HEK293 (cell line): ENCODE data around the gene ITGA2.

Experiments
- CTCF ChIA-PET: fragments of 350-600 bp; formaldehyde crosslinking; extraction: SDS; loops from one replicate; lab custom pipeline; 2021; ENCODE audit warnings: antibody characterized with exemption; lab: Yijun Ruan, JAX
- POLR2A ChIA-PET: fragments of 300-600 bp; formaldehyde crosslinking; extraction: SDS; loops from one replicate; lab custom pipeline; 2020; ENCODE audit warnings: antibody characterized with exemption, inconsistent platforms; lab: Yijun Ruan, JAX
- H3K27ac ChIP-seq: fragments of 200-500 bp; sonication (Bioruptor generic); 2 replicates; pipeline ENCODE4 v1.5.1; 2014; ENCODE audit warnings: low read depth, low read length, control low read depth, inconsistent platforms; ENCODE audit errors: extremely low read depth
- H3K36me3 ChIP-seq, 2 experiments: fragments of 200-500 bp in 1 of 2; sonication (Bioruptor generic) in 1 of 2; 1 replicate in 1 of 2; 2 replicates in 1 of 2; pipeline ENCODE4 v1.5.1; 2014 to 2017; ENCODE audit warnings: inconsistent platforms in 2 of 2, low read length in 2 of 2; ENCODE audit not compliant: control insufficient read depth in 2 of 2, insufficient read depth in 1 of 2
- H3K4me1 ChIP-seq: fragments of 200-500 bp; sonication (Bioruptor generic); 2 replicates; pipeline ENCODE4 v1.5.1; 2014; ENCODE audit warnings: mild to moderate bottlenecking, low read length, inconsistent platforms; ENCODE audit not compliant: control insufficient read depth, insufficient read depth
- H3K4me3 ChIP-seq: 2 replicates; pipeline ENCODE4 v1.5.1; 2011; ENCODE audit warnings: low read depth, mild to moderate bottlenecking, control low read depth, low read length, moderate library complexity
- H3K9me3 ChIP-seq: fragments of 200-500 bp; sonication (Bioruptor generic); 2 replicates; pipeline ENCODE4 v1.5.1; 2014; ENCODE audit warnings: low read depth, low read length, inconsistent platforms; ENCODE audit not compliant: control insufficient read depth, insufficient read depth
- HOXC10 ChIP-seq: sonication (generic); formaldehyde crosslinking; IDR thresholded peaks from 2 replicates; pipeline ENCODE4 v1.8.1; 2023; ENCODE audit warnings: mild to moderate bottlenecking, missing genetic modification reagents
- KLF9 ChIP-seq: fragments of 450-650 bp; formaldehyde crosslinking; IDR thresholded peaks from 2 replicates; pipeline ENCODE4 v1.5.1; 2016; ENCODE audit warnings: missing biosample characterization, missing genetic modification characterization, low read depth
- MZF1 ChIP-seq: fragments of 450-650 bp; formaldehyde crosslinking; IDR thresholded peaks from 2 replicates; pipeline ENCODE4 v1.5.1; 2017; ENCODE audit warnings: missing biosample characterization, missing genetic modification characterization, borderline replicate concordance
- ZBTB17 ChIP-seq: fragments of 450-650 bp; formaldehyde crosslinking; IDR thresholded peaks from 2 replicates; pipeline ENCODE4 v1.5.1; 2016; ENCODE audit warnings: missing biosample characterization, missing genetic modification characterization
- ZBTB20 ChIP-seq: fragments of 450-650 bp; formaldehyde crosslinking; IDR thresholded peaks from 2 replicates; pipeline ENCODE4 v1.5.1; 2016; ENCODE audit warnings: missing biosample characterization, missing genetic modification characterization
- ZFHX2 ChIP-seq: fragments of 450-650 bp; formaldehyde crosslinking; conservative IDR thresholded peaks from 2 replicates; pipeline ENCODE4 v1.5.1; 2016; ENCODE audit warnings: missing biosample characterization, missing genetic modification characterization
- ZFP41 ChIP-seq: fragments of 450-650 bp; formaldehyde crosslinking; IDR thresholded peaks from 2 replicates; pipeline ENCODE4 v1.5.1; 2016; ENCODE audit warnings: missing biosample characterization, missing genetic modification characterization, borderline replicate concordance
- ZNF354C ChIP-seq: fragments of 450-650 bp; formaldehyde crosslinking; IDR thresholded peaks from 2 replicates; pipeline ENCODE4 v1.5.1; 2016; ENCODE audit warnings: missing biosample characterization, missing genetic modification characterization, low read depth, borderline replicate concordance
- ZNF48 ChIP-seq: fragments of 450-650 bp; formaldehyde crosslinking; IDR thresholded peaks from 2 replicates; pipeline ENCODE4 v1.5.1; 2016; ENCODE audit warnings: missing biosample characterization, missing genetic modification characterization
- ZNF530 ChIP-seq: fragments of 450-650 bp; formaldehyde crosslinking; IDR thresholded peaks from 2 replicates; pipeline ENCODE4 v1.5.1; 2016; ENCODE audit warnings: low read depth, missing biosample characterization, missing genetic modification characterization
- ZNF548 ChIP-seq: fragments of 450-650 bp; formaldehyde crosslinking; IDR thresholded peaks from 2 replicates; pipeline ENCODE4 v1.5.1; 2016; ENCODE audit warnings: missing biosample characterization, missing genetic modification characterization
- TF ChIP-seq, protein P1 (sequence below): fragments of 450-650 bp; formaldehyde crosslinking; IDR thresholded peaks from 2 replicates; pipeline ENCODE4 v1.5.1; 2016; ENCODE audit warnings: missing biosample characterization, missing genetic modification characterization
- TF ChIP-seq, protein P2 (sequence below): fragments of 450-650 bp; formaldehyde crosslinking; IDR thresholded peaks from 2 replicates; pipeline ENCODE4 v1.5.1; 2016; ENCODE audit warnings: missing biosample characterization, missing genetic modification characterization
- TF ChIP-seq, protein P3 (sequence below): fragments of 450-650 bp; formaldehyde crosslinking; IDR thresholded peaks from 2 replicates; pipeline ENCODE4 v1.5.1; 2016; ENCODE audit warnings: missing biosample characterization, missing genetic modification characterization
- TF ChIP-seq, protein P4 (sequence below): fragments of 450-650 bp; formaldehyde crosslinking; IDR thresholded peaks from 2 replicates; pipeline ENCODE4; 2016; ENCODE audit warnings: missing biosample characterization, missing genetic modification characterization
- TF ChIP-seq, protein P5 (sequence below): fragments of 450-650 bp; formaldehyde crosslinking; IDR thresholded peaks from 2 replicates; pipeline ENCODE4 v1.5.1; 2017; ENCODE audit warnings: missing biosample characterization, missing genetic modification characterization

The ITGA2 gene

DNA sequence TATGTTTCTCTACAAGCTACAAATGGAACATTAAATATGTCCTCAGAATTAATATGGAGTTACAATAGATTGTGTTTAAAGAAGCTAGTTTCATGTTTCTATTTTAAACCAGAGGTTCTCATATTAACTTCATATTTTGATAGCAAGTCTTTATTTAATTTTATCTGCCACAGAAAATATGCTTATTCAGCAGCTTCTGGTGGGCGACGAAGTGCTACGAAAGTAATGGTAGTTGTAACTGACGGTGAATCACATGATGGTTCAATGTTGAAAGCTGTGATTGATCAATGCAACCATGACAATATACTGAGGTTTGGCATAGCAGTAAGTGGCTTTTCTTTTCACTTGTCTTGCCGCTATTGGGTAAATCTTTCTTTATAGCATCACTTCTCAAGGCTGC lies 66.2 kb downstream of the ITGA2 start (continued):
- no peak for TF ChIP-seq ZFP41
- TF ChIP-seq HOXC10 (CRISPR knock-in tag) = no peak
- TF ChIP-seq KLF9 (tag by site-specific recombination) = no peak
- TF ChIP-seq, all 188 proteins: peak for 0

DNA sequence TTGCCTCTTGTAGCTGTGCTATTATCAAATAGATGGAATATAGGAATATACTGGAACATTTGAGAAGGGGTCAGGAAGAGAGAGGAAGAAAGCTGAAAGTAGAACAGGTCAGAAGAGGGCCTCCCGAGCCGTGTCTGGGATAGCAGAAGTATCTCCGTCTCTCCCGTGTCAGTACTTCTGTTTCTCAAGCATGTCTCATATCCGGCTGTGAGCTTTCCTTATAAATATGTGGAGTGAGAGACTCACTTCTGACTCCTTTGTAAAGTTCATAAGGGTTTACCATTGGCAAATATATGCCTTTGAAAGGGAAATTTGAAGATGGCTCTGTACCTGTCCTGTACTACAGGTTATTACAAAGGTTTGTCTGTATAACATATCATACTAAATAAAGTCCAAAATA lies 70.1 kb downstream of the ITGA2 start:
- ChIA-PET CTCF (no interaction called here), POLR2A (no interaction called here)
- peaks cover 6 to 19% of the 10 kb centered on the region in 2 experiments; a peak in 2 of 3 replicates for H3K36me3 ChIP-seq
- TF ChIP-seq MZF1 (tag by site-specific recombination) (no peak), ZNF530 (tag by site-specific recombination) (no peak), ZBTB17 (tag by site-specific recombination) (no peak), ZNF354C (tag by site-specific recombination) (no peak), ZBTB20 (tag by site-specific recombination) (no peak), ZNF48 (tag by site-specific recombination) (no peak), ZFHX2 (no peak), ZNF548 (no peak)
- TF ChIP-seq, protein P1, sequence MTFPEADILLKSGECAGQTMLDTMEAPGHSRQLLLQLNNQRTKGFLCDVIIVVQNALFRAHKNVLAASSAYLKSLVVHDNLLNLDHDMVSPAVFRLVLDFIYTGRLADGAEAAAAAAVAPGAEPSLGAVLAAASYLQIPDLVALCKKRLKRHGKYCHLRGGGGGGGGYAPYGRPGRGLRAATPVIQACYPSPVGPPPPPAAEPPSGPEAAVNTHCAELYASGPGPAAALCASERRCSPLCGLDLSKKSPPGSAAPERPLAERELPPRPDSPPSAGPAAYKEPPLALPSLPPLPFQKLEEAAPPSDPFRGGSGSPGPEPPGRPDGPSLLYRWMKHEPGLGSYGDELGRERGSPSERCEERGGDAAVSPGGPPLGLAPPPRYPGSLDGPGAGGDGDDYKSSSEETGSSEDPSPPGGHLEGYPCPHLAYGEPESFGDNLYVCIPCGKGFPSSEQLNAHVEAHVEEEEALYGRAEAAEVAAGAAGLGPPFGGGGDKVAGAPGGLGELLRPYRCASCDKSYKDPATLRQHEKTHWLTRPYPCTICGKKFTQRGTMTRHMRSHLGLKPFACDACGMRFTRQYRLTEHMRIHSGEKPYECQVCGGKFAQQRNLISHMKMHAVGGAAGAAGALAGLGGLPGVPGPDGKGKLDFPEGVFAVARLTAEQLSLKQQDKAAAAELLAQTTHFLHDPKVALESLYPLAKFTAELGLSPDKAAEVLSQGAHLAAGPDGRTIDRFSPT (tag by site-specific recombination) = no peak
- TF ChIP-seq, protein P2, sequence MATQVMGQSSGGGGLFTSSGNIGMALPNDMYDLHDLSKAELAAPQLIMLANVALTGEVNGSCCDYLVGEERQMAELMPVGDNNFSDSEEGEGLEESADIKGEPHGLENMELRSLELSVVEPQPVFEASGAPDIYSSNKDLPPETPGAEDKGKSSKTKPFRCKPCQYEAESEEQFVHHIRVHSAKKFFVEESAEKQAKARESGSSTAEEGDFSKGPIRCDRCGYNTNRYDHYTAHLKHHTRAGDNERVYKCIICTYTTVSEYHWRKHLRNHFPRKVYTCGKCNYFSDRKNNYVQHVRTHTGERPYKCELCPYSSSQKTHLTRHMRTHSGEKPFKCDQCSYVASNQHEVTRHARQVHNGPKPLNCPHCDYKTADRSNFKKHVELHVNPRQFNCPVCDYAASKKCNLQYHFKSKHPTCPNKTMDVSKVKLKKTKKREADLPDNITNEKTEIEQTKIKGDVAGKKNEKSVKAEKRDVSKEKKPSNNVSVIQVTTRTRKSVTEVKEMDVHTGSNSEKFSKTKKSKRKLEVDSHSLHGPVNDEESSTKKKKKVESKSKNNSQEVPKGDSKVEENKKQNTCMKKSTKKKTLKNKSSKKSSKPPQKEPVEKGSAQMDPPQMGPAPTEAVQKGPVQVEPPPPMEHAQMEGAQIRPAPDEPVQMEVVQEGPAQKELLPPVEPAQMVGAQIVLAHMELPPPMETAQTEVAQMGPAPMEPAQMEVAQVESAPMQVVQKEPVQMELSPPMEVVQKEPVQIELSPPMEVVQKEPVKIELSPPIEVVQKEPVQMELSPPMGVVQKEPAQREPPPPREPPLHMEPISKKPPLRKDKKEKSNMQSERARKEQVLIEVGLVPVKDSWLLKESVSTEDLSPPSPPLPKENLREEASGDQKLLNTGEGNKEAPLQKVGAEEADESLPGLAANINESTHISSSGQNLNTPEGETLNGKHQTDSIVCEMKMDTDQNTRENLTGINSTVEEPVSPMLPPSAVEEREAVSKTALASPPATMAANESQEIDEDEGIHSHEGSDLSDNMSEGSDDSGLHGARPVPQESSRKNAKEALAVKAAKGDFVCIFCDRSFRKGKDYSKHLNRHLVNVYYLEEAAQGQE (tag by site-specific recombination) = no peak
- TF ChIP-seq, protein P3, sequence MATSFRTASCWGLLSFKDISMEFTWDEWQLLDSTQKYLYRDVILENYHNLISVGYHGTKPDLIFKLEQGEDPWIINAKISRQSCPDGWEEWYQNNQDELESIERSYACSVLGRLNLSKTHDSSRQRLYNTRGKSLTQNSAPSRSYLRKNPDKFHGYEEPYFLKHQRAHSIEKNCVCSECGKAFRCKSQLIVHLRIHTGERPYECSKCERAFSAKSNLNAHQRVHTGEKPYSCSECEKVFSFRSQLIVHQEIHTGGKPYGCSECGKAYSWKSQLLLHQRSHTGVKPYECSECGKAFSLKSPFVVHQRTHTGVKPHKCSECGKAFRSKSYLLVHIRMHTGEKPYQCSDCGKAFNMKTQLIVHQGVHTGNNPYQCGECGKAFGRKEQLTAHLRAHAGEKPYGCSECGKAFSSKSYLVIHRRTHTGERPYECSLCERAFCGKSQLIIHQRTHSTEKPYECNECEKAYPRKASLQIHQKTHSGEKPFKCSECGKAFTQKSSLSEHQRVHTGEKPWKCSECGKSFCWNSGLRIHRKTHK (tag by site-specific recombination) = no peak
- TF ChIP-seq, protein P4, sequence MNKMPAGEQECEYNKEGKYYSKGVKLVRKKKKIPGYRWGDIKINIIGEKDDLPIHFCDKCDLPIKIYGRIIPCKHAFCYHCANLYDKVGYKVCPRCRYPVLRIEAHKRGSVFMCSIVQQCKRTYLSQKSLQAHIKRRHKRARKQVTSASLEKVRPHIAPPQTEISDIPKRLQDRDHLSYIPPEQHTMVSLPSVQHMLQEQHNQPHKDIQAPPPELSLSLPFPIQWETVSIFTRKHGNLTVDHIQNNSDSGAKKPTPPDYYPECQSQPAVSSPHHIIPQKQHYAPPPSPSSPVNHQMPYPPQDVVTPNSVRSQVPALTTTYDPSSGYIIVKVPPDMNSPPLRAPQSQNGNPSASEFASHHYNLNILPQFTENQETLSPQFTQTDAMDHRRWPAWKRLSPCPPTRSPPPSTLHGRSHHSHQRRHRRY (tag by site-specific recombination) = no peak
- TF ChIP-seq, protein P5, sequence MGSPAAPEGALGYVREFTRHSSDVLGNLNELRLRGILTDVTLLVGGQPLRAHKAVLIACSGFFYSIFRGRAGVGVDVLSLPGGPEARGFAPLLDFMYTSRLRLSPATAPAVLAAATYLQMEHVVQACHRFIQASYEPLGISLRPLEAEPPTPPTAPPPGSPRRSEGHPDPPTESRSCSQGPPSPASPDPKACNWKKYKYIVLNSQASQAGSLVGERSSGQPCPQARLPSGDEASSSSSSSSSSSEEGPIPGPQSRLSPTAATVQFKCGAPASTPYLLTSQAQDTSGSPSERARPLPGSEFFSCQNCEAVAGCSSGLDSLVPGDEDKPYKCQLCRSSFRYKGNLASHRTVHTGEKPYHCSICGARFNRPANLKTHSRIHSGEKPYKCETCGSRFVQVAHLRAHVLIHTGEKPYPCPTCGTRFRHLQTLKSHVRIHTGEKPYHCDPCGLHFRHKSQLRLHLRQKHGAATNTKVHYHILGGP (tag by site-specific recombination) = no peak
- no peak overlapping the region for H3K27ac ChIP-seq
- H3K9me3 ChIP-seq = no peaks in the 10 kb centered on the region
- H3K4me3 ChIP-seq = no peak overlapping the region
- no peaks in the 10 kb centered on the region for H3K4me1 ChIP-seq
